Activated naive CD4-positive, alpha-beta T cell treated with anti-CD3 and anti-CD28 coated beads, Interleukin-2, amount 50 U/mL, for 72 hours (primary cell): ENCODE measurements around the gene ARMH3. TPM values are rescaled to one million over a fixed set of nuclear protein-coding genes. Genes with fewer than 3 reads are reported as not detected.
"Not testable (repeated sequence)": the region's sequence is repeated elsewhere in the genome, so short reads cannot be mapped to it uniquely, and the experiment has no call there.

Experiments
- ATAC-seq, 2 donors: fragments of 150-1000 bp; cut with Tn5 transposase; 2 replicates each; pipeline ENCODE4 v1.10.0; 2021; ENCODE audit warnings: mild to moderate bottlenecking in 2 of 2, moderate library complexity in 2 of 2
- DNase-seq, 2 donors: peaks; one replicate each; pipeline ENCODE4 v3.0.0; 2021 to 2022; ENCODE audit warnings: low spot score in 2 of 2
- H3K27ac Mint-ChIP-seq, 2 donors: one replicate each; pipeline ENCODE4 v1.8.0; 2022; ENCODE audit warnings: mild to moderate bottlenecking in 2 of 2, mixed read lengths in 2 of 2
- H3K36me3 Mint-ChIP-seq, 2 donors: one replicate each; pipeline ENCODE4 v1.8.0; 2022; ENCODE audit warnings: mixed read lengths in 2 of 2
- H3K9me3 Mint-ChIP-seq, 2 donors: one replicate each; pipeline ENCODE4 v1.8.0; 2022; ENCODE audit warnings: mixed read lengths in 2 of 2
- total RNA-seq, 2 donors: library from RNA; stranded (reverse); gene quantifications; one replicate each; pipeline ENCODE4 v1.2.3, GENCODE V29; 2022

Gene ARMH3
- total RNA-seq, 2 donors from 2014 or later: 20.3 to 24.8 TPM

DNA sequence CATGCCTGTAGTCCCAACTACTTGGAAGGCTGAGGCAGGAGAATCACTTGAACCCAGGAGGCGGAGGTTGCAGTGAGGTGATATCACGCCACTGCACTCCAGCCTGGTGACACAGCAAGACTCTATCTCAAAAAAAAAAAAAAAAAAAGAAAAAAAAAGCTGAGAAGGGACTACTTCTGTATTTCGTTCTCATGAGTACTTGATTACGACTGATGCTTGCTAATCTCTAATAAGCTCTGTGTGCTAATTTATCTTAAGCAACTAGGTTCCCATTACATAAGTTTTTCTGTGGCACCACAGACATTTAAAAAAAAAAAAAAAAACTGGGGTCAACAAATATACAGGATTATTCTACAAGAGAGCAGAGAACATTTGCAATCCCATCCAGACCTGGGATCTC is 48.9 kb downstream of the ARMH3 start:
- not testable (repeated sequence) for H3K27ac Mint-ChIP-seq, H3K9me3 Mint-ChIP-seq, H3K36me3 Mint-ChIP-seq, ATAC-seq, DNase-seq

DNA sequence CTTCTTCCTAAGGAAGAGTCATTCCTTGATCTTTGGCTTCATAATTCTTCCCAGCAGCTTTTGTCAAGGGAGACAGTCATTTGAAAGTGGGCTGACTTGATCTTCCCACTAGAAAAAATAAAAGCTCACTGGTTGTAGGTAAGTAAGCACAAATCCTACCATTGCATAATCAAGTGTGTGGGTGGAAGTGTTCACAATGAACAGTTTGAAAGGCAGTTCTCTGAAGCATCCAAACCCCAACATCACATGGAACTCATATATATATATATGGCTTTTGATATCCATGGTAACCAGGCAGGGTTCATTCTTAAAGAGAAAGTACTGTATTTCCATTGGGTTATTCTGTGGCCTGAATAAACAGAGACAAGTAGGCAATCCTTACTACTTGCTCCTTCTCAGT is 51.6 kb downstream of the ARMH3 start:
- peak overlapping the region in 1 of 2 donors; percentile 55 for H3K27ac Mint-ChIP-seq
- no peak for DNase-seq
- peaks cover 0 to 7% of the 10 kb centered on the region in 2 donors for H3K36me3 Mint-ChIP-seq
- ATAC-seq: peak in 1 of 2 donors; percentile 54
- no peaks in the 10 kb centered on the region for H3K9me3 Mint-ChIP-seq

GRCh38 chr10:102003541-102003940 is 52.4 kb downstream of the ARMH3 start:
- DNase-seq (no peak), ATAC-seq (no peak)
- peaks cover 0 to 7% of the 10 kb centered on the region in 2 donors for H3K36me3 Mint-ChIP-seq
- H3K9me3 Mint-ChIP-seq: no peaks in the 10 kb centered on the region
- no peak overlapping the region for H3K27ac Mint-ChIP-seq

- peak overlapping the region; percentile 0 to 2 for H3K27ac Mint-ChIP-seq
- no peak for DNase-seq
- no peaks in the 10 kb centered on the region for H3K9me3 Mint-ChIP-seq
- H3K36me3 Mint-ChIP-seq: peaks cover 0 to 7% of the 10 kb centered on the region in 2 donors
- ATAC-seq: peak in 1 of 2 donors; percentile 82
These were observed 54.4 kb downstream of the ARMH3 start for GRCh38 chr10:102001435-102002068.

- DNase-seq: no peak
- H3K27ac Mint-ChIP-seq: no peak overlapping the region
- no peaks in the 10 kb centered on the region for H3K9me3 Mint-ChIP-seq
- H3K36me3 Mint-ChIP-seq: peaks cover 0 to 7% of the 10 kb centered on the region in 2 donors
- no peak for ATAC-seq
These were observed 58.2 kb downstream of the ARMH3 start for GRCh38 chr10:101997803-101998202.

DNA sequence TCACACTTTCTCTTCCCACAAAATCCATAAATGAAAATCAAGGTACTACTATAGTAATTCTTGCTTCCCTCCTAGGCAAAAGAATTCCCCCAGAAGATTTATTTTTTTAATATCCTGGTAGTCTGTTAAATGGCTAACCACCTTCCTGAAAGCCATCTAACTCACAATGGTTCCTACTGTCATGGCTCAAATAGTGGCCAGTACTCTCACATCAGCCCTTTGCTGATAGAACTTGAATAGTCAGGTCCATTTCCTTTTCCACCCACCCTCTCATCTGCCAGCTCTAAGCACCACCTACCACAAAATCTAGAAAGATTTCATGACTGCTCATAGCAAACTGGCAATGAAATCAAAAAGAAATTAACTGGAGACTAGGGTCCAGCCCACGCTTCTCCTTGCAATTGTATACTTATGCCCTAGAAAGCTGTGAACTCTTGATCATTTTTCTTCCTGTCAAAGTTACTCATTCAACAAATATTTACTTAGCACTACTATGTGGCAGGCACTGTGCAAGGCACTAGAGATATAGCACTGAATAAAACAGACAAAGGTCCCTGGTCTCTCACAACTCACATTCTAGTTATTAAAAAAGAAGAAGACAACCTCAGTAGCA is 60.4 kb downstream of the ARMH3 start:
- H3K27ac Mint-ChIP-seq: peak overlapping the region in 1 of 2 donors; percentile 16
- DNase-seq (no peak), ATAC-seq (no peak)
- no peaks in the 10 kb centered on the region for H3K9me3 Mint-ChIP-seq
- H3K36me3 Mint-ChIP-seq: no peaks in the 10 kb centered on the region

DNA sequence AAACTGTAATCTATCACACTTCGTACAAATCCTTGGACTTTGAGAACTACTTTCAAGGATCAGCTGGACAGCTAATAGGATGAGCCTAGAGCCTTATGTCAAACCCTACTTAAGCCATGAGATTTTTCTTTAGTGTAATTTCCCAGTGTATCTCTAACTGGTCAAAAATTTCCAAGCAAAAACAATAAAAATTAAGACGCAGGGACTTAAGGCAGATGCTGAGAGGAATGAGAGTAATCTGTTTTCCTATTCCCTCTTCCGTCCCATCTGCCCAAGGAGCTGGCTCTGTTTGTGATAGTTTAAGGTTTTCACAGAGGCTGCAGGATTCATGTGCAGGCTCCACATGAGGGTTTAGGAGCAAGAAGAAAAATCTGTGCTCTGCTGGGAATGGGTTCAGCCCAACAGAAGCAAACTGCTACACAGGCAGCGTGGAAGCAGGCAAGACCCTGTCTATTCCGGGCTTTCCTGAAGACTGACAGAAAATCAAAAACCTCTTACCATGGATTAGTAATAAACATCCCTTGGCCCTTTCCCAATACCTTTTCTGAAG is 62.2 kb downstream of the ARMH3 start:
- Mint-ChIP-seq H3K9me3 (no peaks in the 10 kb centered on the region), H3K36me3 (peaks cover 0 to 4% of the 10 kb centered on the region in 2 donors), H3K27ac (no peak overlapping the region)
- DNase-seq (no peak), ATAC-seq (no peak)

DNA sequence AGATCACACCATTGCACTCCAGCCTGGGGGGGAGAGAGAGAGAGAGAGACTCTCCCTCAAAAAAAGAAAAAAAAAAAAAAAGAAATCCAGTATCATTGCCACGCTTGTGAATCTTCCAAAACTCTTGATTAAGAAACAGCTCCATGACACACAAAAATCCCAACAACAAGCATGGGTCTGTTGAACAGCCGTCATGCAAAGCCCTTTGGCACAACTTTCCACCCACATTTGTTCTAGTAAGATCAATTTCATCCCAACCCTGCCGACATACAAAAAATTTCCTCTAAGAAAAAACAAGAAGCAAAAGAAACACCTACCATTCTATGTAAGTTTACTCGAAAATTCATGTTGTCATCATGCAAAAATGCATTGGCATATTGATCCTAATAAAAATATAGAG is 62.8 kb downstream of the ARMH3 start:
- Mint-ChIP-seq H3K36me3 (peaks cover 0 to 4% of the 10 kb centered on the region in 2 donors), H3K27ac (no peak overlapping the region), H3K9me3 (no peaks in the 10 kb centered on the region)
- ATAC-seq (no peak), DNase-seq (no peak)

- Mint-ChIP-seq H3K27ac (no peak overlapping the region), H3K36me3 (peaks cover 0 to 4% of the 10 kb centered on the region in 2 donors), H3K9me3 (no peaks in the 10 kb centered on the region)
- DNase-seq (no peak), ATAC-seq (no peak)
These were observed 68.8 kb downstream of the ARMH3 start for GRCh38 chr10:101987136-101987535.

GRCh38 chr10:101986624-101986971 is 69.4 kb downstream of the ARMH3 start:
- H3K27ac Mint-ChIP-seq: peak overlapping the region; percentile 10 to 16
- H3K36me3 Mint-ChIP-seq: peaks cover 0 to 4% of the 10 kb centered on the region in 2 donors
- ATAC-seq: no peak
- H3K9me3 Mint-ChIP-seq: no peaks in the 10 kb centered on the region
- DNase-seq: no peak

GRCh38 chr10:101980677-101981076 is 75.3 kb downstream of the ARMH3 start:
- not testable (repeated sequence) for ATAC-seq, H3K27ac Mint-ChIP-seq, H3K9me3 Mint-ChIP-seq, DNase-seq
- H3K36me3 Mint-ChIP-seq: peaks cover 0 to 11% of the 10 kb centered on the region in 2 donors

DNA sequence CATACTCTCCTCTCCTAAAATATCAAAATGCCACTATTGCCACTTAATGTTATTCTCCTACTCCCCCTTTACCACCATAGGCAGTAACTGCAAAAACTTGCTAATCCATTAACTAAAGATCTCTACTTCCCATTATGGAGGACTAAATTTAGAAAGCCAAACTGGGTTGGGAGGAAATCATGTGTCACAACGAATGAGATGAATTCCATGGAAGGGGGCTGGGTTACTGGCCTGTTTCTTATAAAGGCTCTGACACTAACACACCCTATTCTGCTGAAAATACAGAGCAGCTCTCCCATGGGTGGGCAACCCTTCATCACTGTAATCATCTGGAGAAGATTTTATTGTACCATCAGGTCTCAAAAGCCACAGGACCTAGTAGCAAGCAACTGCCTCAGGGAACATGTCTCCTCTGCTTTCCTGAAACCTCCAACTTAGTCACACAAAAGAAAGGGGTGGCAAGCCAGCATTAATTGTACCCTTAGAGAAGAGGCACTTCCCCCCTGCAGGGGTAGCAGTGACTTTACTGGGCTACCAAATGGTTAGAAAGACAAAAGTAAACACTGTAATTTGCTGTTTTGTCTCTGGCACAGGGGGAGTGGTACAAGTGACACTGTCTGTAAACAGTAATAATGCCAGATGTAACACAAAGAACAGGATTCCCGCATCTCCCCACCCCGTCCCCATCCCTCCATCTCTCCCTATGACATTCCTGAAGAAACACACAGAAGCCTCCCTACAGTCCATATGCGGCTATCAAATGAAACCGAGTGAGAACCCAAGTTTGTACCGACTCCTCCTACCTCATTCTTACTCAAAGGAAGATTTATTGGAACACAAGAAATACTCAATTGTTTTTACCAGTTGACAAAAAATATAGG is 81.6 kb downstream of the ARMH3 start:
- DNase-seq (no peak), ATAC-seq (peak; percentile 3 to 33)
- peaks cover 11 to 24% of the 10 kb centered on the region in 2 donors for H3K36me3 Mint-ChIP-seq
- H3K27ac Mint-ChIP-seq: peak overlapping the region; percentile 2 to 88
- no peaks in the 10 kb centered on the region for H3K9me3 Mint-ChIP-seq

DNA sequence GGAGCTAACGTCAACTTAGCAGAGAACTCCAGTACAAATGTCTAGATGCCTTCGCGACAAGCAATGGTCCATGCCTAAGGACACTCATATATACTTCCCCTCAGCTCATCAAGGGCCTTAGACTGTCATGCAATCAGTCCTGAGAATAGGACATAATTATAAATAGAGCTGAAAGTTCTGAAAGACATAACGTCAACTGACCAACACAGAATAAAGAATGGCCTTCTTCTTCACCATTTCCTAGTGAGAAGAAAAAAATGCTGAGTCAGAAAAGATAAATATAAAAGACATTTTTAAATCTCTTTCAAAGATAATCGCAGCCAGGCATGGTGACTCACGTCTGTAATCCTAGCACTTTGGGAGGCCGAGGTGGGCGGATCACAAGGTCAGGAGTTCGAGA is 83.2 kb downstream of the ARMH3 start:
- ATAC-seq (no peak), DNase-seq (no peak)
- Mint-ChIP-seq H3K9me3 (no peaks in the 10 kb centered on the region), H3K27ac (peak overlapping the region in 1 of 2 donors; percentile 88), H3K36me3 (peaks cover 11 to 24% of the 10 kb centered on the region in 2 donors)

- H3K36me3 Mint-ChIP-seq: peaks cover 11 to 12% of the 10 kb centered on the region in 2 donors
- DNase-seq: no peak
These were observed 86.5 kb downstream of the ARMH3 start for GRCh38 chr10:101969412-101969922.

DNA sequence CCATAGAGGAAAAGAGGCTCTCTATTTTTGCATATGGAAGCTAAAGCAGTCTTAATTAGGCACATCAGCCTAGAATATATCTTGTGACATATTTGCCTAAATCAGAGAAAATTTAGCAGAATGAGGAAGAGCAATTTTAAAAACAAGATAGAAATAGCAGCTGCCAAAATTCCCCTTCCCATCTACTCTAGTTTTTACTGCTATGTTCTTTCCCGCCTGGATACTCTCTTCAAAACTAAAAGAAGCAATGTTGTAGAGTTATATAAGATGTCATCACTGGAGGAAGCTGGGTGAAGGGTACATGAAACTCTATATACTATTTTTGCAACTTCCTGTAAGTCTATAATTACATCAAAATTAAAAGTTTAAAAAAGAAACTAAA is 87.0 kb downstream of the ARMH3 start:
- DNase-seq (no peak), ATAC-seq (no peak)
- Mint-ChIP-seq H3K9me3 (no peaks in the 10 kb centered on the region), H3K27ac (peak overlapping the region in 1 of 2 donors; percentile 80), H3K36me3 (peaks cover 6 to 12% of the 10 kb centered on the region in 2 donors)

More at GRCh38 chr10:101969412-101969922, 86.5 kb downstream of the ARMH3 start:
- ATAC-seq: no peak
- Mint-ChIP-seq H3K27ac (peak overlapping the region in 1 of 2 donors; percentile 80), H3K9me3 (no peaks in the 10 kb centered on the region)

- no peak for ATAC-seq
- Mint-ChIP-seq H3K27ac (peak overlapping the region in 1 of 2 donors; percentile 80), H3K36me3 (peaks cover 3 to 12% of the 10 kb centered on the region in 2 donors), H3K9me3 (no peaks in the 10 kb centered on the region)
- no peak for DNase-seq
These were observed 87.6 kb downstream of the ARMH3 start for GRCh38 chr10:101968286-101968939.
